GM23338 (cell line): ENCODE measurements around the gene TTC13.

Experiments used
- CREB1 ChIP-seq: fragments of 250-450 bp; sonication (Bioruptor Pico); IDR thresholded peaks from 2 replicates; pipeline ENCODE4 v1.5.0; 2020; ENCODE audit warnings: low read depth, mild to moderate bottlenecking, moderate library complexity
- EZH2 ChIP-seq: fragments of 200-600 bp; sonication (generic); IDR thresholded peaks from one replicate; pipeline ENCODE4 v1.8.0; 2017; ENCODE audit warnings: antibody characterized with exemption, mild to moderate bottlenecking, low read depth; ENCODE audit not compliant: unreplicated experiment
- EZH2phosphoT487 ChIP-seq: fragments of 200-600 bp; sonication (generic); IDR thresholded peaks from one replicate; pipeline ENCODE4 v1.8.1; 2018; ENCODE audit warnings: antibody characterized with exemption; ENCODE audit not compliant: unreplicated experiment
- JUNB ChIP-seq: IDR thresholded peaks from one replicate; pipeline ENCODE4 v1.6.1; 2016; ENCODE audit warnings: antibody characterized with exemption; ENCODE audit not compliant: unreplicated experiment
- NANOG ChIP-seq: IDR thresholded peaks from 2 replicates; pipeline ENCODE4 v1.6.1; 2016; ENCODE audit warnings: antibody characterized with exemption, borderline replicate concordance
- POLR2AphosphoS5 ChIP-seq: IDR thresholded peaks from 2 replicates; pipeline ENCODE4 v1.6.1; 2016; ENCODE audit warnings: antibody characterized with exemption, low read depth
- TF ChIP-seq, protein P1 (sequence below), 2 experiments: fragments of 200-600 bp in 1 of 2; sonication (generic) in 1 of 2; conservative IDR thresholded peaks; 2 replicates each; pipeline versions ENCODE4 v1.5.1 to v1.6.1; 2016 to 2017; ENCODE audit warnings: antibody characterized with exemption in 2 of 2, low read depth in 2 of 2, mild to moderate bottlenecking in 2 of 2, moderate library complexity in 1 of 2
- TF ChIP-seq, protein P2 (sequence below): IDR thresholded peaks from one replicate; pipeline ENCODE4 v1.6.1; 2018; ENCODE audit warnings: antibody characterized with exemption; ENCODE audit not compliant: unreplicated experiment

- TF ChIP-seq, protein P1, sequence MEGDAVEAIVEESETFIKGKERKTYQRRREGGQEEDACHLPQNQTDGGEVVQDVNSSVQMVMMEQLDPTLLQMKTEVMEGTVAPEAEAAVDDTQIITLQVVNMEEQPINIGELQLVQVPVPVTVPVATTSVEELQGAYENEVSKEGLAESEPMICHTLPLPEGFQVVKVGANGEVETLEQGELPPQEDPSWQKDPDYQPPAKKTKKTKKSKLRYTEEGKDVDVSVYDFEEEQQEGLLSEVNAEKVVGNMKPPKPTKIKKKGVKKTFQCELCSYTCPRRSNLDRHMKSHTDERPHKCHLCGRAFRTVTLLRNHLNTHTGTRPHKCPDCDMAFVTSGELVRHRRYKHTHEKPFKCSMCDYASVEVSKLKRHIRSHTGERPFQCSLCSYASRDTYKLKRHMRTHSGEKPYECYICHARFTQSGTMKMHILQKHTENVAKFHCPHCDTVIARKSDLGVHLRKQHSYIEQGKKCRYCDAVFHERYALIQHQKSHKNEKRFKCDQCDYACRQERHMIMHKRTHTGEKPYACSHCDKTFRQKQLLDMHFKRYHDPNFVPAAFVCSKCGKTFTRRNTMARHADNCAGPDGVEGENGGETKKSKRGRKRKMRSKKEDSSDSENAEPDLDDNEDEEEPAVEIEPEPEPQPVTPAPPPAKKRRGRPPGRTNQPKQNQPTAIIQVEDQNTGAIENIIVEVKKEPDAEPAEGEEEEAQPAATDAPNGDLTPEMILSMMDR (conservative IDR thresholded peaks at IDR 0.05; ENCODE audit: low read depth in 2 of 2) = no peak
- TF ChIP-seq, protein P2, sequence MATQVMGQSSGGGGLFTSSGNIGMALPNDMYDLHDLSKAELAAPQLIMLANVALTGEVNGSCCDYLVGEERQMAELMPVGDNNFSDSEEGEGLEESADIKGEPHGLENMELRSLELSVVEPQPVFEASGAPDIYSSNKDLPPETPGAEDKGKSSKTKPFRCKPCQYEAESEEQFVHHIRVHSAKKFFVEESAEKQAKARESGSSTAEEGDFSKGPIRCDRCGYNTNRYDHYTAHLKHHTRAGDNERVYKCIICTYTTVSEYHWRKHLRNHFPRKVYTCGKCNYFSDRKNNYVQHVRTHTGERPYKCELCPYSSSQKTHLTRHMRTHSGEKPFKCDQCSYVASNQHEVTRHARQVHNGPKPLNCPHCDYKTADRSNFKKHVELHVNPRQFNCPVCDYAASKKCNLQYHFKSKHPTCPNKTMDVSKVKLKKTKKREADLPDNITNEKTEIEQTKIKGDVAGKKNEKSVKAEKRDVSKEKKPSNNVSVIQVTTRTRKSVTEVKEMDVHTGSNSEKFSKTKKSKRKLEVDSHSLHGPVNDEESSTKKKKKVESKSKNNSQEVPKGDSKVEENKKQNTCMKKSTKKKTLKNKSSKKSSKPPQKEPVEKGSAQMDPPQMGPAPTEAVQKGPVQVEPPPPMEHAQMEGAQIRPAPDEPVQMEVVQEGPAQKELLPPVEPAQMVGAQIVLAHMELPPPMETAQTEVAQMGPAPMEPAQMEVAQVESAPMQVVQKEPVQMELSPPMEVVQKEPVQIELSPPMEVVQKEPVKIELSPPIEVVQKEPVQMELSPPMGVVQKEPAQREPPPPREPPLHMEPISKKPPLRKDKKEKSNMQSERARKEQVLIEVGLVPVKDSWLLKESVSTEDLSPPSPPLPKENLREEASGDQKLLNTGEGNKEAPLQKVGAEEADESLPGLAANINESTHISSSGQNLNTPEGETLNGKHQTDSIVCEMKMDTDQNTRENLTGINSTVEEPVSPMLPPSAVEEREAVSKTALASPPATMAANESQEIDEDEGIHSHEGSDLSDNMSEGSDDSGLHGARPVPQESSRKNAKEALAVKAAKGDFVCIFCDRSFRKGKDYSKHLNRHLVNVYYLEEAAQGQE = no peak
- TF ChIP-seq POLR2AphosphoS5 (no peak), NANOG (no peak), EZH2 (no peak), CREB1 (CRISPR knock-in tag) (no peak), EZH2phosphoT487 (no peak), JUNB (no peak)
Measured at GRCh38 chr1:230905733-230906132, 72.9 kb downstream of the TTC13 start.
